H54 (cell line): ENCODE measurements around the gene PXMP2.
"Not testable (repeated sequence)": the region's sequence is repeated elsewhere in the genome, so short reads cannot be mapped to it uniquely, and the experiment has no call there.

ENCODE experiments used
- DNase-seq: peaks from one replicate; pipeline ENCODE4 v3.0.0; 2011; ENCODE audit warnings: low spot score, mixed read lengths; ENCODE audit not compliant: insufficient read length
- FAIRE-seq: peaks from 3 replicates; lab custom pipeline; 2011; peaks lifted over from hg19 to GRCh38; lab: Jason Lieb, UNC
- POLR2A ChIP-seq: IDR thresholded peaks from 2 replicates; pipeline ENCODE4 v1.6.1; 2011; ENCODE audit warnings: low read depth, mild to moderate bottlenecking, low read length

PXMP2 gene

GRCh38 chr12:132668191-132669088 lies 18.9 kb upstream of the PXMP2 start:
- no peak for FAIRE-seq
- no peak for TF ChIP-seq POLR2A

GRCh38 chr12:132669166-132669879 lies 18.1 kb upstream of the PXMP2 start:
- FAIRE-seq (no peak), DNase-seq (no peak)
- no peak for TF ChIP-seq POLR2A

More at GRCh38 chr12:132668191-132669088, 18.9 kb upstream of the PXMP2 start:
- no peak for DNase-seq

- FAIRE-seq (no peak), DNase-seq (no peak)
- no peak for TF ChIP-seq POLR2A
These were observed 15.3 kb upstream of the PXMP2 start for GRCh38 chr12:132672116-132672515.

GRCh38 chr12:132672678-132673077 lies 14.7 kb upstream of the PXMP2 start:
- DNase-seq = no peak
- no peak for FAIRE-seq
- no peak for TF ChIP-seq POLR2A

GRCh38 chr12:132673288-132674179 lies 13.9 kb upstream of the PXMP2 start:
- no peak for TF ChIP-seq POLR2A
- FAIRE-seq (no peak), DNase-seq (no peak)

GRCh38 chr12:132674561-132674960 lies 12.8 kb upstream of the PXMP2 start:
- DNase-seq (no peak), FAIRE-seq (no peak)
- TF ChIP-seq POLR2A = no peak

- DNase-seq (no peak), FAIRE-seq (no peak)
- TF ChIP-seq POLR2A = no peak
These were observed 11.5 kb upstream of the PXMP2 start for GRCh38 chr12:132675757-132676432.

- no peak for TF ChIP-seq POLR2A
- DNase-seq = no peak
- FAIRE-seq = no peak
These were observed 9.9 kb upstream of the PXMP2 start for GRCh38 chr12:132677492-132677891.

GRCh38 chr12:132685400-132685799 lies 2.0 kb upstream of the PXMP2 start:
- DNase-seq (no peak), FAIRE-seq (no peak)
- no peak for TF ChIP-seq POLR2A

GRCh38 chr12:132686825-132687210 lies 569 bp upstream of the PXMP2 start:
- DNase-seq = no peak
- no peak for FAIRE-seq
- no peak for TF ChIP-seq POLR2A

GRCh38 chr12:132689227-132689626 lies 1.8 kb downstream of the PXMP2 start:
- FAIRE-seq (no peak), DNase-seq (no peak)
- TF ChIP-seq POLR2A = no peak

- FAIRE-seq (no peak), DNase-seq (no peak)
- no peak for TF ChIP-seq POLR2A
These were observed 2.7 kb downstream of the PXMP2 start for GRCh38 chr12:132690112-132690511.

- not testable (repeated sequence) for DNase-seq
These were observed 4.6 kb downstream of the PXMP2 start for GRCh38 chr12:132692030-132692429.

GRCh38 chr12:132694888-132695287 lies 7.5 kb downstream of the PXMP2 start:
- DNase-seq, FAIRE-seq: not testable (repeated sequence)

More at GRCh38 chr12:132692030-132692429, 4.6 kb downstream of the PXMP2 start:
- FAIRE-seq = not testable (repeated sequence)
